Activated gamma-delta T cell (primary cell): ENCODE results near the gene RPS6KA1.
"Not testable (repeated sequence)": the region's sequence is repeated elsewhere in the genome, so short reads cannot be mapped to it uniquely, and the experiment has no call there.

Experiments used
- DNase-seq: peaks from one replicate; lab custom pipeline; 2025; lab: John Stamatoyannopoulos, UW

The RPS6KA1 gene

GRCh38 chr1:26555550-26555981 lies 26.0 kb downstream of the RPS6KA1 start:
- DNase-seq = no peak

DNA sequence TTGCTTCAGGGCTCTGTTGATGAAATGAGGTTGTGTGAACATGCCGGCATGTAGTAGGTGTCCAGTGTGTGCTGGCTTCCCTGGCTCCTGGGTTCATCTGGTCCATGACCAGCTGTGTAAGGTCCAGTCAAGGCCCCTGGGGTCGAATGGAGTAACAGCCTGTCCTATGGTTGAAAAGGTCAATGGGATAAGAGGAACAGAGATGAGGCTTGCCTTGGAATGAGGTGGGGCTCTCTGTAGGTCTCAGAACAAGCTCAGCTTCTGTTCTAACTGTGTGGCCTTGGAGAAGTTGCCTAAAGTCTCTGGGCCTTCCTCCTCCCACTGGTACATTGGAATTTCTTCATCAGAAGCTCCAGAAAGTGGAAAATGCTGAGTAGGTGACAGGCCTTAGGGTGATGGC lies 26.6 kb downstream of the RPS6KA1 start:
- DNase-seq = no peak

GRCh38 chr1:26557008-26557407 lies 27.4 kb downstream of the RPS6KA1 start:
- DNase-seq = no peak

GRCh38 chr1:26558685-26559048 lies 29.1 kb downstream of the RPS6KA1 start:
- DNase-seq = no peak

GRCh38 chr1:26560403-26560780 lies 30.8 kb downstream of the RPS6KA1 start:
- no peak for DNase-seq

GRCh38 chr1:26570287-26570686 lies 40.7 kb downstream of the RPS6KA1 start:
- no peak for DNase-seq

GRCh38 chr1:26571381-26571780 lies 41.8 kb downstream of the RPS6KA1 start:
- no peak for DNase-seq

DNA sequence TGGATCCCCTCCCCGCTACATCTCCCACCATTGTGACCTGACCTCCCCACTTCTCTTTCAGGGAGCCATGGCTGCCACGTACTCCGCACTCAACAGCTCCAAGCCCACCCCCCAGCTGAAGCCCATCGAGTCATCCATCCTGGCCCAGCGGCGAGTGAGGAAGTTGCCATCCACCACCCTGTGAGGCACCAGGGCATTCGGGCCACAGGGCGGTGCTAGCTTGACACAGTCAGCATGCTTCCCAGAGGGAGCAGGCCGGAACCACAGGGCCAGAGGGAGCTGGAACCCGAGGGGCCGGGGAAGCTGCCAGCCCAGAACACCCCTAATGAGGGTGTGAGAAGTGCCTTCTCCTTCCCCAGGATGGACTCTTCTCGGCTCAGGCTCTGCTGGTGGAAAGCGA lies 44.5 kb downstream of the RPS6KA1 start:
- no peak for DNase-seq

- DNase-seq = no peak
Measured at GRCh38 chr1:26574719-26575251, 45.2 kb downstream of the RPS6KA1 start.

- no peak for DNase-seq
Measured at GRCh38 chr1:26575348-26575747, 45.8 kb downstream of the RPS6KA1 start.

- no peak for DNase-seq
Measured at GRCh38 chr1:26578167-26578566, 48.6 kb downstream of the RPS6KA1 start.

DNA sequence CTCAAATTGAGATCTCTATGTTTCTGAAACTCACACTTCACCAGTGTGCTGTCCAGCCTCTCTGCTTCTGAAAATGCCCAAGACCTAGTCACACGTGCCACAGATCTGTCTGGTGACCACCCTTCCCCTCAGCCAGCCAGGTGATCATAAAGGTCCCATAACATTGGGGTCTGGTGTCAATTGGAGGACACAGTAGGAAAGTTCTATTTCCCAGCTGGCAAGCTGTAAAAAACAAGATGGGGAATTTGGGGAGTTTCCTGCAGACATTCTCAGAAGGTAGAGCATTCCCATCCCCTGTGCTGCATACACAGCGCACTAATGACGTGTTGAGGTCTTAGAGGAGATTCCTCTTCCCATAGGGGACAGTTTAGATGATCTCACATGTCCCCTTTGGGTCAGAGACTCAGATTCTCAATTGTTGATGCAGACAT lies 50.1 kb downstream of the RPS6KA1 start:
- DNase-seq = no peak

- DNase-seq = no peak
Measured at GRCh38 chr1:26580116-26580515, 50.6 kb downstream of the RPS6KA1 start.

DNA sequence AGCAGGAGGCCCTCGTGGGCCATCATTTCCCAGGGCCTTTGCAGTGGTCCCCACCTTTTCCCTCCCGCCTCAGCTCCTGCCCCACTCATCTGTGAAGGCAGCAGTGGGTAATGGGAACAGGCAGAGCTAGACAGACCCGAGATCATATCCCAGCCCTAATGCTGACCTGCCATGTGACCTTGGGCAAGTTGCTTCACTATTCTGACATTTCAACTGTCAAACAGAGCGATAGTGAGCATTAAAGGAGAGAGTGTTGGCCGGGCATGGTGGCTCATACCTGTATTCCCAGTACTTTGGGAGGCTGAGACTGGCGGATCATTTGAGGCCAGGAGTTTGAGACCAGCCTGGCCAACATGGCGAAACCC lies 51.7 kb downstream of the RPS6KA1 start:
- DNase-seq = no peak

DNA sequence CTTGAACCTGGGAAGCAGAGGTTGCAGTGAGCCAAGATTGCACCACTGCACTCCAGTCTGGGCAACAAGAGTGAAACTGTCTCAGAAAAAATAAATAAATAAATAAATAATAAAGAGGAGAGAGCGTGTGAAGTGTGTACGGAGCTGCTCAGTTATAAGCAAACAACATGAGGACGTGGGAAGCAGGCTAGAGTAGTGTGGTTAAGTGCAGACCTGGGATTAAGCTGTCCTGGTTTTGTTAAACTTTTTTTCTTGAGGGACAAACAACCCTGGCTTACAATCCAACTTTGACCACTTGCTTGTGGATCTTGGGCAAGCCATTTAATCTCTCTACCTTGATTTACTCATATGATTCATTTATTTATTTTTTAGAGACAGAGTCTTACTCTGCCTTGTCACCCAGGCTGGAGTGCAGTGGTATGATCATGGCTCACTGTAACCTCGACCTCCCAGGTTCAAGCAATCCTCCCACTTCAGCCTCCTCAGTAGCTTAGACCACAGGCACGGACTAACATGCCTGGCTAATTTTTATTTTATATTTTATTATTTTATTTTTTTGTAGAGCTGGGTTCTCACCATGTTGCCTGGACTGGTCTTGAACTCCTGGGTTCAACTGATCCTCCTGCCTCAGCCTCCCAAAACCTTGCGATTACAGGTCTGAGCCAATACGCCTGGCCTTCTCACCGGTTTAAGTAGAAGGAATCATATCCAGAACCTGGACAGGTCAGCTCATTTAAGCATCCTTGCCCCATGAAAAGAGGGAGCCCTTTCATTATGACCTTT lies 52.7 kb downstream of the RPS6KA1 start:
- no peak for DNase-seq

GRCh38 chr1:26582836-26583460 lies 53.4 kb downstream of the RPS6KA1 start:
- DNase-seq = no peak

- no peak for DNase-seq
Measured at GRCh38 chr1:26583646-26584485, 54.3 kb downstream of the RPS6KA1 start.

DNA sequence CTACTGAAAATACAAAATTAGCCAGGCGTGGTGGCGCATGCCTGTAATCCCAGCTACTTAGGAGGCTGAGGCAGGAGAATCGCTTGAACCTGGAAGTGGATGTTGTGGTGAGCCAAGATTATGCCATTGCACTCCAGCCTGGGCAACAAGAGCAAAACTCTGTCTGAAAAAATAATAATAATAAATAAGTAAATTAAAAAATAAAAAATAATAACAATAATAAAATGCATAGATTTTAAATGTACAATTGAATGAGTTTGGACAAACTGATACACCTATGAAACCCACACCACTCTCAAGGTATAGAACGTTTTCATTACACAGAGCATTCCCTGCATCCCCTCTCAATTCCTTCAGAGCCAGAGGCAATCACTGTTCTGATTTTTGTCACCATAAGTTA lies 55.0 kb downstream of the RPS6KA1 start:
- not testable (repeated sequence) for DNase-seq

DNA sequence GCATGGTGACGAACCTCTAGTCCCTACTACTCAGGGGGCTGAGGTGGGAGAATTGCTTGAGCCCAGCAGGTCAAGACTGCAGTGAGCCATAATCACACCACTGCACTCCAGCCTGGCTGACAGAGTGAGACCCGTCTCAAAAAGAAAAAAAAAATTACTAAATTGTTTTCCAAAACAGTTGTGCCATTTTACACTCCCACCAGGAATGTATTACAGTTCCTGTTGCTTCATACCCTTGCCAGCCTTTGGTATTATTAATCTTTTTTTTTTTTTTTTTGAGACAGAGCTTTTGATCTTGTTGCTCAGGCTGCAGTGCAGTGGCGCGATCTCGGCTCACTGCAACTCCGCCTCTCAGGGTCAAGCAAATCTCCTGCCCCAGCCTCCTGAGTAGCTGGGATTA lies 55.9 kb downstream of the RPS6KA1 start:
- no peak for DNase-seq

DNA sequence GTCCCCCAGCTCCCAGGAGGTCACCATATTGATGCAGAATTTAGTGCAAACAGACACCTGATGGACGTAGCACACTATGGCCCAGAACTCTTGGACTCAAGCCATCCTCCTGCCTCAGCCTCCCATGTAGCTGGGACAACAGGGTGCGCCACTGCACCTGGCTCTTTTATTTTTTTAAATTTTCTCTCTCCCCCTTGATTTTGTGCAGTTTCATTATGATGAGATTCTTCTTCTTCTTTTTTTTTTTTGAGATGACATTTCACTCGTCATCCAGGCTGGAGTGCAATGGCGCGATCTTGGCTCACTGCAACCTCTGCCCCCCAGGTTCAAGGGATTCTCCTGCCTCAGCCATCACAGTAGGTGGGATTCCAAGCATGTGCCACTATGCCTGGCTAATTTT lies 63.8 kb downstream of the RPS6KA1 start:
- DNase-seq = no peak

DNA sequence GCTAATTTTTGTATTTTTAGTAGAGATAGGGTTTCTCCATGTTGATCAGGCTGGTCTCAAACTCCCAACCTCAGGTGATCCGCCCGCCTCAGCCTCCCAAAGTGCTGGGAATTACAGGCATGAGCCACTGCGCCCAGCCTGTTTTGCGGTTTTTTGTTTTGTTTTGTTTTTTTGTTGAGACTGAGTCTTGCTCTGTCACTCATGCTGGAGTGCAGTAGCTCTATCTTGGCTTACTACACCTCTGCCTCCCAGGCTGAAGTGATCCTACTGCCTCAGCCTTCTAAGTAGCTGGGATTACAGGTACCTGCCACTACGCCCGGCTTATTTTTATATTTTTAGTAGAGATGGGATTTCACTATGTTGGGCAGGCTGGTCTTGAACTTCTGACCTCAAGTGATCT lies 65.0 kb downstream of the RPS6KA1 start:
- DNase-seq = not testable (repeated sequence)

GRCh38 chr1:26597629-26598039 lies 68.1 kb downstream of the RPS6KA1 start:
- DNase-seq = no peak

- no peak for DNase-seq
Measured at GRCh38 chr1:26598890-26599289, 69.3 kb downstream of the RPS6KA1 start.
